Esophagus squamous epithelium (tissue), 5 donors: Measurements from ENCODE around the gene KHNYN. TPM values are rescaled to one million over a fixed set of nuclear protein-coding genes. Genes with fewer than 3 reads are reported as not detected.

Source experiments
- DNase-seq: peaks from one replicate; lab custom pipeline; 2025; lab: John Stamatoyannopoulos, UW
- H3K27ac ChIP-seq, 4 donors: fragments of 200-600 bp; sonication (generic); one replicate each; pipeline ENCODE4 v1.5.1; 2016 to 2019; ENCODE audit warnings: mild to moderate bottlenecking in 1 of 4
- H3K27me3 ChIP-seq, 4 donors: fragments of 200-600 bp; sonication (generic); 1 replicate in 3 of 4; 2 replicates in 1 of 4; pipeline versions ENCODE4 v1.5.1 to v1.6.0; 2017 to 2021; ENCODE audit warnings: antibody characterized with exemption in 1 of 4
- H3K36me3 ChIP-seq, 3 donors: fragments of 200-600 bp; sonication (generic); one replicate each; pipeline ENCODE4 v1.5.1; 2016 to 2019
- H3K4me1 ChIP-seq, 3 donors: fragments of 200-600 bp; sonication (generic); one replicate each; pipeline ENCODE4 v1.5.1; 2017 to 2019
- H3K4me3 ChIP-seq, 4 donors: fragments of 200-600 bp; sonication (generic); 1 replicate in 3 of 4; 2 replicates in 1 of 4; pipeline ENCODE4 v1.5.1; 2016 to 2019; ENCODE audit warnings: mild to moderate bottlenecking in 2 of 4, moderate library complexity in 1 of 4
- H3K9me3 ChIP-seq, 3 donors: fragments of 200-600 bp; sonication (generic); one replicate each; pipeline ENCODE4 v1.5.1; 2016 to 2019
- CTCF ChIP-seq, 6 experiments: fragments of 450-650 bp in 4 of 6; fragments of 200-600 bp in 2 of 6; sonication (generic) in 2 of 6; IDR thresholded peaks; one replicate each; pipeline ENCODE4 v1.5.1; 2016 to 2019; ENCODE audit warnings: antibody characterized with exemption in 6 of 6, mild to moderate bottlenecking in 4 of 6, moderate library complexity in 4 of 6
- POLR2A ChIP-seq, 4 donors: fragments of 450-650 bp; IDR thresholded peaks; one replicate each; pipeline ENCODE4 v1.6.1; 2017; ENCODE audit warnings: antibody characterized with exemption in 4 of 4, mild to moderate bottlenecking in 4 of 4, moderate library complexity in 3 of 4
- WGBS, 2 donors: methylation state at CpG; one replicate each; pipeline ENCODE4 v1.1.5; 2018; 5-methylcytosine and 5-hydroxymethylcytosine counted together
- intact Hi-C: fragments of 100-400 bp; cut with DNase I; formaldehyde crosslinking; loops from one replicate; pipeline ENCODE4 v1.15.0; 2022
- total RNA-seq, 4 donors: library from RNA; depleted of rRNA; stranded (reverse); fragments of >200 nt; gene quantifications; one replicate each; pipeline ENCODE4 v1.1.0, GENCODE V29; 2016
- donor health status: DM: yes; HTN: yes; CAD: no.

Gene KHNYN
- total RNA-seq, 4 donors from 2014 or later = 35.6 to 68.9 (median 42.9) TPM

DNA sequence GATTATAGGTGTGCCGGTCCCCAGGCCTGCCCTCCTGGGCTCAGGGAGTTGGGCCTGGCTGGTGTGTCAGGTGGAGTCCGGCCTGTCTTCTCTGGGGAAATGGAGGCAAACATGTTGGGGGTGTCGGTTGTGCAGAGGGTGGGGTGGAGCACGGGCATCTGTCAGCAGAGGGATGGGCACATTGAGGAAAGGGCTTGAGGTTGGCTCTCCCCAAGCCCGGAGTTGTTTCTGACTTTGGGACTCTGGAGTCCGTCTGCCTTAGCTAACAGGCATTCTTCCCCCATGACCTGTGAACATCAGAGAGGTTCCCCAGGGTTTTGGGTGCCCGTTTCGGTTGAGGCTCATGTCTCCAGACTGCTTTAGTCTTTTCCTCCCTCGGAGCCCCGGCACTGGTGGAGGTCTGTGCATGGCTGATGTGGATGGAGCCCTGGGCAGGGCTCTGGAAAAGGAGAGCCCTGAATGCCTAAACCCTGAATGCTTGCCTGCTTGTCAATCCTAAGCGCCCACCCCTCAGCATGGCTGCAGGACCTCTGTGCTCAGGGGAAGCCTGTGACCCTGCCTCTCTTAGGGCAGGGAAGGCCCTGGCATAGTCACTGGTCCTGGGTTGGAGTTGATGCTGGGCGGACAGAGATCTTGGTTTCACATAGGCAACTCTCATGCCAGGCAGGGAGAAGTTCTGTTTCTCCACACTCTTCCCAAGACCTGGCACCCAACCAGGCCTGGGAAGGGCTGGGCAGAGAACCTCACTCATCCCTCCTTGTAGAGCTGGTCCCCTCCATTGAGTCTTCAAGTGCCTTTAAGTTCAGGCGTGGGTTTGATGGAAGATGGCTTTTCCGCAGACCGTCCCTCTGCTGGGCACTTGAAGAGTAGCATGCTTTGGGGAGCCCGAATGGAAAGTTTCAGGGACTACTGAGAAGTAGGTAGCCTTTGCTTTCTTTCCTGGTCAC is 18.0 kb upstream of the KHNYN start:
- no peak overlapping the region for H3K4me3 ChIP-seq
- WGBS, 2 donors = 26 to 54% methylated on average over 5 to 11 of the region's 16 CpGs
- no peaks in the 10 kb centered on the region for H3K9me3 ChIP-seq
- TF ChIP-seq POLR2A (IDR thresholded peaks at IDR 0.05) (no peak), CTCF (IDR thresholded peaks at IDR 0.05) (peak; percentile 19 to 83 (median 66))
- intact Hi-C loops = no loop called here
- no peak overlapping the region for H3K27ac ChIP-seq
- H3K36me3 ChIP-seq = peaks cover 0 to 91% (median 21%) of the 10 kb centered on the region in 3 donors
- no peak for DNase-seq
- H3K4me1 ChIP-seq = peaks cover 0 to 7% (median 0%) of the 10 kb centered on the region in 3 donors
- H3K27me3 ChIP-seq = no peaks in the 10 kb centered on the region

- no peaks in the 10 kb centered on the region for H3K9me3 ChIP-seq
- H3K27me3 ChIP-seq = no peaks in the 10 kb centered on the region
- H3K4me1 ChIP-seq = peaks cover 6 to 24% (median 13%) of the 10 kb centered on the region in 3 donors
- no peak overlapping the region for H3K4me3 ChIP-seq
- TF ChIP-seq POLR2A (IDR thresholded peaks at IDR 0.05) = no peak
- no peak for TF ChIP-seq CTCF (IDR thresholded peaks at IDR 0.05)
- H3K36me3 ChIP-seq = peaks cover 0 to 67% (median 14%) of the 10 kb centered on the region in 3 donors
- DNase-seq = no peak
- intact Hi-C loops = no loop called here
- no CpG with 5 or more reads among the region's 1 CpG for WGBS, 2 donors
- no peak overlapping the region for H3K27ac ChIP-seq
Measured at GRCh38 chr14:24414077-24414476, 15.7 kb upstream of the KHNYN start.

DNA sequence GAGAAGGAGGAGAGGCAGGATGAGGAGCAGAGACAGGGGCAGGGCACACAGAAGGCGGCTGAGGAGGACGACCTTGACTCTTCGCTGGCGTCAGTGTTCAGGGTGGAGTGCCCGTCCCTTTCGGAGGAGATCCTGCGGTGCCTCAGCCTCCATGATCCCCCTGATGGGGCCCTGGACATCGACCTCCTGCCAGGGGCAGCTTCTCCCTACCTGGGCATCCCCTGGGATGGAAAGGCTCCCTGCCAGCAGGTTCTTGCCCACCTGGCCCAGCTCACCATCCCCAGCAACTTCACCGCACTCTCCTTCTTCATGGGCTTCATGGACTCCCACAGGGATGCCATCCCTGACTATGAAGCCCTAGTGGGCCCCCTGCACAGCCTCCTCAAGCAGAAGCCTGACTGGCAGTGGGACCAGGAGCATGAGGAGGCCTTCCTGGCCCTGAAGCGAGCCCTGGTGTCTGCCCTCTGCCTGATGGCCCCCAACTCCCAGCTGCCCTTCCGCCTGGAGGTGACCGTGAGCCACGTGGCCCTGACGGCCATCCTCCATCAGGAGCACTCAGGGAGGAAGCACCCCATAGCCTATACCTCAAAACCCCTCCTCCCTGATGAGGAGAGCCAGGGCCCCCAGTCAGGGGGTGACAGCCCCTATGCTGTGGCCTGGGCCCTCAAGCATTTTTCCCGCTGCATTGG is 14.9 kb upstream of the KHNYN start:
- no peak for DNase-seq
- no peak overlapping the region for H3K4me3 ChIP-seq
- no peaks in the 10 kb centered on the region for H3K9me3 ChIP-seq
- H3K36me3 ChIP-seq = peaks cover 0 to 59% (median 14%) of the 10 kb centered on the region in 3 donors
- no peaks in the 10 kb centered on the region for H3K27me3 ChIP-seq
- no peak overlapping the region for H3K27ac ChIP-seq
- 83 to 85% methylated on average over 6 to 14 of the region's 15 CpGs for WGBS, 2 donors
- intact Hi-C loops = no loop called here
- TF ChIP-seq CTCF (IDR thresholded peaks at IDR 0.05) (no peak), POLR2A (IDR thresholded peaks at IDR 0.05) (no peak)
- H3K4me1 ChIP-seq = peaks cover 6 to 29% (median 15%) of the 10 kb centered on the region in 3 donors

- no peak for DNase-seq
- peaks cover 6 to 29% (median 15%) of the 10 kb centered on the region in 3 donors for H3K4me1 ChIP-seq
- H3K27me3 ChIP-seq = no peaks in the 10 kb centered on the region
- TF ChIP-seq CTCF (IDR thresholded peaks at IDR 0.05) (no peak), POLR2A (IDR thresholded peaks at IDR 0.05) (no peak)
- H3K36me3 ChIP-seq = peaks cover 0 to 51% (median 14%) of the 10 kb centered on the region in 3 donors
- intact Hi-C loops = no loop called here
- H3K4me3 ChIP-seq = no peak overlapping the region
- H3K9me3 ChIP-seq = no peaks in the 10 kb centered on the region
- 85 to 91% methylated on average over 17 to 19 of the region's 25 CpGs for WGBS, 2 donors
- H3K27ac ChIP-seq = no peak overlapping the region
Measured at GRCh38 chr14:24415421-24416253, 14.1 kb upstream of the KHNYN start.
